GM18868 (cell line): ENCODE data around the gene RAPH1.
"Not testable (repeated sequence)": the region's sequence is repeated elsewhere in the genome, so short reads cannot be mapped to it uniquely, and the experiment has no call there.

ENCODE experiments used
- ATAC-seq: cut with Tn5 transposase; IDR thresholded peaks from one replicate; pipeline ENCODE4 v1.9.1; 2021; ENCODE audit warnings: mild to moderate bottlenecking, moderate library complexity; ENCODE audit not compliant: unreplicated experiment

Gene RAPH1

DNA sequence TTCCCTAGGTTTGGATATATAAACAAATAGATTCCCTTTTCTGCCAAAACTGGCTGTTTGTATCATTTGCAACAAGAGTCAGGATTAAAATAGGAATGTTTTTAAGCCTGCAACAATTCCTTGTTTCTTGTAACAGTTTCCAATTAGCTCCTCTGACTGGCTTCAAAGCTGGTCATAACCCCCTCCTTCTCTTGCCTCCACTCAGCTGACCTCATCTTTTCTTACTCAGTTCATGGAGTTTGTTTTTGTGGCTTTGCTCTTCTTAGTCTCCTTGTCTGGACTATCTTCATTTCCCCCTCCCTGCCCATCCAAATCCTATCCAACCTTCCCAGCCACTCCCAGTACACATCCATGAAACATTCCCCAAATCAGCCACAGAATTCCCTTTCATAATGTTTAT, 14.3 kb upstream of the RAPH1 start:
- ATAC-seq = no peak

DNA sequence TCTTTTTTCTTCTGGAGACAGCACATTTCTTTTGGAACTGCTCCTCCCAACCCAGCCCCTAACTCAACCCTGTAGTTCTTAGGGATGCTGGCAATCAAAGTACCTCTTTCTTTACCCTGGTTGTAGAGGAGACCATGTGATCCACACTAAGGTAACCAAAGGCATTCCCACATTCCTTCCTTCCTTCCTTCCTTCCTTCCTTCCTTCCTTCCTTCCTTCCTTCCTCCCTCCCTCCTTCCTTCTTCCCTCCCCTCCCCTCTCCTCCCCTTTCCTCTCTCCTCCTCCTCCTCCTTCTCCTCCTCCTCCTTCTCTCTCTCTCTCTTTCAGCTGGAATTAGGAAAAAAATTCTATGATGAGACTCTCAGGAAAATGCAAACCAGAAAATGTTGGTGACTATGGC, 13.8 kb upstream of the RAPH1 start:
- ATAC-seq = no peak

DNA sequence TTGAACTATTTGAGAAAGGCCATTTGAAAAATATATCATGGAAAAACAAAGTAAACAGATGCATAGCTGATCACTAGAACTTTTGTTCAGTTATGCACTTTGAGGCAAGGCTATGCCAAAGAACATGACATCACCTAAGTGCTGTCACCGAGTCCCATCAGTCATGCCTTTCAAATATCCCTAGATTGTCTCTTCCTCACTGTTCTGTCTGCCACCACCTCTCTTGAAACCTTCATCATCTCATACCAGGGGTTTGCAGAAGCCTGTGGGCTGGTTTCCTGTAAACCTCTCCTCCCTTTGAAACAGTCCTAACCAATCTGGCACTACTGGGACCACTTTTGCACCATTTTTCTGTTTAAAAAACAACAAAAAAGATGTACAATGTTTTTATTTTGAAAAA, 12.3 kb upstream of the RAPH1 start:
- no peak for ATAC-seq

DNA sequence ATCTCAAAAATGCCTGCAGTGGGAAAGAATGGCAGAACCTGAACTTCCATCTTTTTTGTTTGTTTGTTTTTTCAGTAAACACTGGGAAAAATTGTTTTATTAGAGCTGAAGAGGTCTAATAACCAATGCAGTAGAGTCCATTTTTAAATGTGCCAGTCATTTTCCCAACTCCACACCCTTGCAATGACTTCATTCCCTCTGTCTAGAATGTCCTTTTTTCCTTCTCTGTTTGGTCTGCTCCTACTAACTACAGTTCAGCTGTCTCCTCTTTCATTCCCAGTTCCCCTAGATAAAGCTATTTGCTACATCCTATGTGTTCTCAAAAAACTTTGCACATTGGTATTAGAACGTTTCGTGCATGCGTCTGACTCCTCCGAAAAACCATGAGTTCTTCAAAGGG, 9.3 kb upstream of the RAPH1 start:
- ATAC-seq = no peak

DNA sequence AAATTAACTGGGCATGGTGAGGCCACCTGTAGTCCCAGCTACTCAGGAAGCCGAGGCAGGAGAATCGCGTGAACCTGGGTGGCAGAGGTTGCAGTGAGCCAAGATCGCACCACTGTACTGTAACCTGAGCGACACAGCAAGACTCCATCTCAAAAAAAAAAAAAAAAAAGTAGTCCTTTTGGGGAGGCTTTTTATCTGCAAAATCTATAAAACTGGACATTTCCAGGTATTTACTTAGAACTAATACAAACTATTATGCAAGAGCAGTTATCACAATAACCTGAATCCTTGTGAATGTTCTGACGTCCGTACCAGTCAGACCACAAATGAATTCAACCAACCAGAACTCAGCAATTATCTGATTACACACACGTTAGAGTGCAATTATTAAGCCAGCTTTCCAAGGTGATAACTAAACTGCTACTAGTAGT, 8.8 kb upstream of the RAPH1 start:
- ATAC-seq = no peak

DNA sequence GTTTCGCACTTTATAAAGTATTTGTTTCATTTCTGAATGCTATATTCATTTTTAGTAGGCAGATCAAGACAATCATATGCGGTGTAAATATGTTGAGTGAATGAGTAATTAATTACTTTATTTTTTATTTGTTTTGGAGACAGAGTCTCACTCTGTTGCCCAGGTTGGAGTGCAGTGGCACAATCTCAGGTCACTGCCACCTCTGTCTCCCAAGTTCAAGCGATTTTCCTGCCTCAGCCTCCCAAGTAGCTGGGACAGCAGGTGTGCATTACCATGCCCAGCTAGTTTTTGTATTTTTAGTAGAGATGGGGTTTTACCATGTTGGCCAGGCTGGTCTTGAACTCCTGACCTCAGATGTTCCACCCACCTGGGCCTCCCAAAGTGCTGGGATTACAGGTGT, 5.5 kb upstream of the RAPH1 start:
- not testable (repeated sequence) for ATAC-seq

DNA sequence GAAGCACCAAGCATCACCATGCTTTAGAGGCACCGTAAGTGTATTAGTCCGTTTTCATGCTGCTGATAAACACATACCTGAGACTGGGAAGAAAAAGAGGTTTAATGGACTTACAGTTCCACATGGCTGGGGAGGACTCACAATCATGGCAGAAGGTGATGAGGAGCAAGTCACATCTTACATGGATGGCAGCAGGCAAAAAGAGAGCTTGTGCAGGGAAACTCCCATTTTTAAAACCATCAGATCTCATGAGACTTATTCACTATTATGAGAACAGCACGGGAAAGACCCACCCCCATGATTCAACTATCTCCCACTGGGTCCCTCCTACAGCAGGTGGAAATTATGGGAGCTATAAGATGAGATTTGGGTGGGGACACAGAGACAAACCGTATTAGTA, 3.1 kb upstream of the RAPH1 start:
- not testable (repeated sequence) for ATAC-seq

DNA sequence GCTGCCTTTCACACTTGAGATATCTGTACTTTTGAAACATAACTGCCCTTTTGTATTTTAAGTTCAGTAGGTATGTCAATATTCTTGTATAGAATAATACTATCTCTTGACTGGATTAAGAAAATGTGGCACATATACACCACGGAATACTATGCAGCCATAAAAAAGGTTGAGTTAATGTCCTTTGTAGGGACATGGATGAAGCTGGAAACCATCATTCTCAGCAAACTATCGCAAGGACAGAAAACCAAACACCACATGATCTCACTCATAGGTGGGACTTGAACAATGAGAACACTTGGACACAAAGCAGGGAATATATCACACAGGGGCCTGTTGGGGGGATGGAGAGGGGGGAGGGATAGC, 1.5 kb upstream of the RAPH1 start:
- not testable (repeated sequence) for ATAC-seq

DNA sequence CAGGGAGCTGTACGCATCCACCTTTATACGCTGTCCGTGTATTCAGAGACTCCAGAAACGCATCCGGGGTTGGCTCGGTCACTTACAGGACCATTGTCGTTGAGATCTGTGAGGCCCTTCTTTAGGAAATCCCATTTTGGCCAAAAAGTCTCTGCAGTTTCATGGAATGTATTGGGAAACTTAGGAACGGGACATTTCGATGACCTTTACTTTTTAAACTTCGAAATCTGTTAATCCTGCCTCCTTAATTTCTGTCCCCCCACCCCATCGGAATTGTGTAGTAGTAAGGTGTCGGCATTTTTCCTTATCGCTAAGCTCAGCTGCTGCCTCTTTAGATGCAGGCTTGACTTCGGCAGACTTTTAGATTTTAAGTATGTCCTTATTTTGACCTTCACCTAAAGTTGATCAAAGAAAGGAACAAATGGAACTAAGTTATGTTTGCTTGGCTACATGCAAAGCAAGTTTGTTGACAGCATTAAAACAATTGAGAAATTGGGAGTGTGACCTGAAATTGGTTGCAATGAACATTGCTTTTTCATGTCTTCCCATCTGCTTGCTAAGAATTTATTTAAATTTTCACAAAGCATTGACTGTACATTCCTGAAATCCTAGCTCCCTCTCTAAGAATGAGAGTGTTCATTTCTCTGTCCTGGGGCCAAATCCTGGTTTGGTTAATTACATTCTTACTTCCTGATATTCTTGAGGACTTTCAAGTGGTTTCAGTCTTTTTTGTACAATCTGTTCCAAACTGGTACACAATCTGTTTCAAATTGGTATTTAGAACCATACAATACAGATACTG, 884 bp upstream of the RAPH1 start:
- no peak for ATAC-seq

DNA sequence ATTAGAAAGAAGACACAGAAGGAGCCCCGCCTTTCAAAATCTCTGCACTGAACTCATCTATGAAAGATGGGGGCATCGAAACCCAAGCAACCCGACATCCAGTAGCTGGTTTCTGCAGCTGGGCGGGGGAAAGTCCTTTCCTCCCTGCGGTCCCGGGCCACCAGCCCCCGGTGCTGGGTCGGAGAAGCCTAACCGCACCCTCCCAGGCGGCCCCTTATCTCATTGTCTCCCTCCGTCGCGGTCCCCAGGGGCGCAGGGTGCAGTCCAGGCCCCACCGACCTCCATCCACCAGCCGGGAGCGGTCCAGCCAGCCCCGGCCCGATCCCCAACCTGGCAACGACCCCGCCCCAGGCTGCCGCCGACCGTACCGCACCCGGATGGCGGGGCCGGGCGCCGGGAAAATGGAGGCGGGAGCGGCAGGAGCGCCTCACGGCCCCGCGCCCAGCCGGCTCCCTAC, 452 bp downstream of the RAPH1 start:
- ATAC-seq = peak; percentile 28

DNA sequence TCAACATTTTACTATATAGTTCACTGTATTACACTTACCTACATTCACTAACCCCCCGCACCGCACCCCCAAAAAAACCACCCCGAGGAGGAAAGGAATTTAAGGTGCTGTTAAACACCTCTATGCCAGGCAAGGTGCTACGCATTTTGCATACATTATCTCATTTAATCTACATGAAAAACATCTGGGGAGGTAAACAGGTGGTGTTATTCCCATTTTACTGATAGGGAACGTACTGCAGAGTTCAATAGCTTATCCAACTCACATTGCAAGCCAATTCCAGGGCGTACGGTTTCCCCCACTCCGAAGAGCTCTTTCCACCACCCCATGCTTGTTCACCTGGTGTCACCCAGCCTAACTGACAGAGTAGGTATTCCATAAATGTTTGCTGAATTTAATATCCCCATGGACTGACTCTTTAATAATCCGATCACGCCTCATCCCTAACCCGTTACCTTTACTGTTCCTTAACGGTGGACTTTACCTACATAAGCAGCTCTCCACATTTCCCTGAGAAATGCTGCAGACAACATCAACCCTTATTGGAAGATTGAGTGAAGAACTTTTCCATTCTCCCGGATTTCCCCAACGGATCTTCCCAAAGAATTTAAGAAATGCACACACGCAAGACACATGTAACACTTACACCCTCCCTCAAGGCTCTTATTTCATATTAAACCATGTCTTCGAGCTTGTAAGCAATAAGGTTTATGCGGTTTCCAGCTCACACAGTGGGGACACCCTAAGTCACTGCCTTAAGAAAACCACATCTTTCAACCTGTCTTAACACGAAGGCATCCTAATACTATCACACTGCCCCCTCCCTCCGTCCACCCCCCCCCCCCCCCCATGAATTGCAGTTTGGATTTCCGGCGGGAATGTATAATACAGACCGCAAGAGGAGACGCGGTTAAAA, 1.2 kb downstream of the RAPH1 start:
- ATAC-seq = no peak

DNA sequence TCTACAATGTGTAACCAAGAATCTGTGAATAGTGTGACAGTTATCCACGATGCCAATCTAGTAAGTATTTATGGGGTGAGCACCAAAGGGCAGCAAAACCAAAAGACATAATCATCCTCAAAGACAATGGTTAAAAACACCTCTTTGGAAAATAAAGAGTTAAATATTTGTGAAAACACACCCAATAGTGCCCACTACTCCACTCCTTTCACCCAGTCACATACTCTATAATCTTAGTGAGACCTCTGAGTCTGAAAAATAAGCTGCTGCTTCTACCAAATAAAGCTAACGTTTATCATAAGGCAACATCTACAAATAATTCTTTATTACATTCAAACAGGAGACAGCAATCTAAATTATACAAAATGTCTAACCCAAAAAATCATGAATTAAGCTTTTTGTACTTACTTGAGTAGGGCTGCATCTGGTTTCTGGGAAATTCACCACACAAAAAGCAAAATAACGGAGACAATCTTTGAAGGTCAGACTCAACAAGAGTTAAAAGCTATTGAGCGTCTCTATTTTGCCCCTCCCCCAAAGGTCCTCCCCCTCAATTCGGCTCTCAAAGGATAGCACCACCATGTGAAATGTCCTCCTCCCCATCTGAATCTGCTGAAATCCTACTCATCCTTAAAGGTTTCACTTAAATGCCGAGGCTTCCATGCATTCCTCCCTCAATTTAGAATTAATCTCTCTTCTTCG, 2.0 kb downstream of the RAPH1 start:
- no peak for ATAC-seq

DNA sequence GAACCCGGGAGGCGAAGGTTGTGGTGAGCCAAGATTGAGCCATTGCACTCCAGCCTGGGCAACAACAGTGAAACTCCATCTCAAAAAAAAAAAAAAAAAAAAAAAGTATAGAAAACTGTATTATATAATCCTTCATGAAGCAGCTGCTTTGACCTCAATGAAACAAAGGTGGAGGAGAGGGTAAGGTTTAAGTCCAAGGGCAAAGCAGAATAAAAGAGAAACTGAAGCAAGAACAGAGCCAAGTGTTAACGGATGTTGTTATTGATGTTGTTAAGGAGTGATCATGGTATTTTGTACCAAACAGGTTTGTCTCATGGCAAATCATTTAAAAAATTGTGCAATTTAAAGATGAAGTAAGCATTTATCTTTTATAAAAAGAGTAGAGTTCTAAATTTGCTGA, 7.4 kb downstream of the RAPH1 start:
- ATAC-seq = no peak

DNA sequence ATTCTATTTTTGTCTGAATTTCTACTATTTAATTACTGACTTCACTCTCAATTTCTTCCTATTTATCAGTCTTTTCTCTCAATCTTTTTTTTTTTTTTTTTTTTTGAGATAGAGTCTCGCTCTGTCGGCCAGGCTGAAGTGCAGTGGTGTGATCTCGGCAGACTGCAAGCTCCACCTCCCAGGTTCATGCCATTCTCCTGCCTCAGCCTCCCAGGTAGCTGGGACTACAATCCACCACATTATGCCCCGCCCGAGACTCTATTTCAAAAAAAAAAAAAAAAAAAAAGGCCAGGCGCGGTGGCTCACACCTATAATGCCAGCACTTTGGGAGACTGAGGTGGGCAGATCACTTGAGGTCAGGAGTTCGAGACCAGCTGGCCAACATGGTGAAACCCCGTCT, 21.8 kb downstream of the RAPH1 start:
- not testable (repeated sequence) for ATAC-seq

DNA sequence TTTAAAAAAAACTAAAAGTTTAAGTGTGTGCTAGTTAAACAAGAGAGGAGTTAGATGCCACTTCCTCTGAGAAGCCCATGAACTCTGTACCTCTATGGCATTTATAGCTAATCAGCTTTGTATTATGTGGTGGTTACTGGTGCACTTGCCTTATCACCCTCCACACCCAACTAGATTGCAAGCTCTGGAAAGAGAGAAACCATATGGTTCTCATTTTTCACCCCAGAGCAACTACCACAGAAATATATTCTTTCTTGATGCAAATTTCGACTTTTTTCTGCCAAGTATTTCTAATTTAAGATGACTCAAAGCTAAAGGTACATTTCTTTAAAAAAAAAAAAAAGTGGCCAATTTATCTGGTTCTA, 24.2 kb downstream of the RAPH1 start:
- ATAC-seq = no peak

DNA sequence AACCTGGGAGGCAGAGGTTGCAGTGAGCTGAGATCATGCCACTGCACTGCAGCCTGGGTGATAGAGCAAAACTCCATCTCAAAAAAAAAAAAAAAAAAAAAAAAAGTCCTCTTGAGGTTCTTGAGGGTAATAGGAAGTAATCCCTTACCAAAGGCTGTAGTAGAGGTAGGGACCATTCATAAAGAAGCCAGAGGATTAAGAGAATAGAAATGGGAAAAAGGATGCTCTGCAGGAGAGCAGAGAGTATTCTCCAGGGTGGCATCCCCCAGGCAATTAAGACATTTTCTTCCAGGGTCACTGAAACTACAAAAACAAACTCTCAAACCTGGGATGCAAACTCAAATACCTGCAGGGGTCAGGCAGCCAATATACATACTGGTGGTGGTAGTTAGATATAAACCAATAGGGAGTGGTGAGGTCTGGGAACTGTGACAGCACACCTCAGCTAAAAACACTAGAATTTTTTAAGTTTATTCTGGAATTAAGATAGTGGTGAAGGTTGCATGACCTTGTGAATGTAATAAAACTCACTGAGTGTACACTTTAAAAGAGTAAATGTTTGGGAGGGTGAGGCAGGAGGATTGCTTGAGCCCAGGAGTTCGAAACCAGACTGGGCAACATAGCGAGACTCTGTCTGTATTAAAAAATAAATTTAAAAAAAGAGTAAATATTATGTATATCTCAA, 24.7 kb downstream of the RAPH1 start:
- no peak for ATAC-seq

DNA sequence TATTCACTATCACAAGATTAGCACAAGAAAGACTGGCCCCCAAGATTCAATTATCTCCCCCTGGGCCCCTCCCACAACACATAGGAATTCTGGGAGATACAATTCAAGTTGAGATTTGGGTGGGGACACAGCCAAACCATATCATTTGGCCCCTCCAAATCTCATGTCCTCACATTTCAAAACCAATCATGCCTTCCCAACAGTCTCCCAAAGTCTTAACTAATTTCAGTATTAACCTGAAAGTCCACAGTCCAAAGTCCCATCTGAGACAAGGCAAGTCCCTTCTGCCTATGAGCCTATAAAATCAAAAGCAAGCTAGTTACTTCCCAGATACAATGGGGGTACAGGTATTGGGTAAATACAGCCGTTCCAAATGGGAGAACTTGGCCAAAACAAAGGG, 31.6 kb downstream of the RAPH1 start:
- ATAC-seq = not testable (repeated sequence)

DNA sequence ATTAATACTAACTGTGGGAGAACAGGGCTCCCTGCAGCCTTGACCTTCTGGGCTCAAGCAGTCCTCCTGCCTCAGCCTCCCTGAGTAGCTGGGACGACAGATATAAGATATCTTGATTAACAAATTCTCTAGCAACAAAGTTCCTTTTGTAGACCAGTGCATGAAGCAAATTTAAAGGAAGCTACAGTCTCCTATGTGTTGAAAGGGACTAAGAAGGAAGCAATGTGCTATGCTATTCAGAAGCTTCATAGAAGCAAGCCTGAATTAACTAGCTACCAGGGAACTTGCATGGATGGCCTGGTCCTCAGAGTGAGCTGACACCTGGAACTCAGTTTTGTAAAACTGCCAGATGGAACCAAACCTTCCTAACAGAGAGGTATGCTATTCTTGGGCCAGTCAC, 33.2 kb downstream of the RAPH1 start:
- no peak for ATAC-seq

DNA sequence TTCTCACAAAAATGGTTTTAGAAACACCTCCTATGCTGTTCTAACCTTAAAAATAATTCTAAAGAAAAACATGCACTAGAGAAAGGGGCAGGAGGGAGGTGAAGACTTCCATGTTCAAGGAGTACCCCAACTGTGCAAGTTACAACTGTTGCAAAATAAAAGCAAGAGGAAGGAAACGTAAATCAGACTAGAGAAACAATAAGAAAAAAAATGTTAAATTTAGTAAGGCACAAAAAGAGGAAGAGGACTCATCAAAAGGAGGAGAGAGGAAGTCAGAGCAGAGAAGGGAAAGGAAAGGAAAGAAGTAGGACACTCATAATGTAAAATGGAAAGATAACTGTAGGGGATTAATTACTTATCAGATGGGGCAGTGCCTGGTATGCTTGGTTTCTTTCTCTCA, 34.1 kb downstream of the RAPH1 start:
- no peak for ATAC-seq

DNA sequence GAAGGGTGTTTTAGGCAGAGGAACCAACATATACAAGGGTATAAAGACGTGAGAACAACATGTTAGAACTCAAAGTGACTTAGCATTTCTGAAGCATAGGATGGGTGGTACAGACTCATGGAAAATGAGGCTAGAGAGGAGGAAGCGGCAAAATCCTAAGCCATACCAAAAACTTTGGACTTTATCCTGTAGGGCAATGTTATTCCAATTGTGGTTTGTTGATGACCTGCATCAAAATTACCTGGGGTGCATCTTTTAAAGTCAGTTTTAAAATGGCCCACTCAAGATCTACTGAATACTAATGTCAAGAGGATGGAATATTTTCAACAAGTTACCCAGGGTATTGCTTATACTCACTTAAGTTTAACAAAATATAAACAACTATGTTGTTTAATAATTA, 34.8 kb downstream of the RAPH1 start:
- ATAC-seq = no peak

DNA sequence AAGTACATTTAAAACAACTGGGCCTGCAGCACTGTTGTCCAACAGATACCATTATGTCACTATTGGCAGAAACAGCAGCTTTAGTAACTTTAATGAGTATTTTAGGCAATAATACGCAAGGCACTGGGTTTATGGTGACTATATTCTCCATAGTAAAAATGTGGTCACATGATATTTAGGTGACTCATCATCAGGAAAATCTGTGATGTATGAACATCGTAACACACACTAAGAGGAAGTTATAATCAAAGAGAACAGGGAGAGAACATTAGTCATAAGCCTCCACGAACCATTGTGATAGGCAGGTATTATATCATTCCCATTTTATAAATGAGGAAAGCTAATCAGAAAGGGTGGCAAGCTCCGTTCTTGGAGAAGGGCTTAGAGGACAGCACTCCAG, 36.9 kb downstream of the RAPH1 start:
- no peak for ATAC-seq
